Psoas muscle (tissue), 8 donors: Measurements from ENCODE around the gene EPC1. TPM values are rescaled to one million over a fixed set of nuclear protein-coding genes. Genes with fewer than 3 reads are reported as not detected.
"Not testable (repeated sequence)": the region's sequence is repeated elsewhere in the genome, so short reads cannot be mapped to it uniquely, and the experiment has no call there.

Source experiments
- ATAC-seq, 4 donors: fragments of 200-7000 bp; cut with Tn5 transposase; one replicate each; pipeline ENCODE4 v1.9.1; 2020; ENCODE audit warnings: moderate library complexity in 3 of 4, mild to moderate bottlenecking in 2 of 4
- DNase-seq, 2 donors: peaks; one replicate each; pipeline ENCODE4 v3.0.0-alpha.2; 2020
- H3K27ac ChIP-seq: fragments of 200-600 bp; one replicate; pipeline ENCODE4 v1.8.0; 2022
- H3K27me3 ChIP-seq, 3 donors: fragments of 200-600 bp in 1 of 3; one replicate each; pipeline versions ENCODE4 v1.6.1 to v1.8.0; 2013 to 2022; ENCODE audit warnings: low read length in 2 of 3, mild to moderate bottlenecking in 2 of 3, moderate library complexity in 1 of 3; ENCODE audit not compliant: insufficient read depth in 3 of 3
- H3K36me3 ChIP-seq, 2 donors: fragments of 200-600 bp in 1 of 2; one replicate each; pipeline versions ENCODE4 v1.6.1 to v1.8.0; 2013 to 2022; ENCODE audit warnings: low read depth in 1 of 2, mild to moderate bottlenecking in 1 of 2, moderate library complexity in 1 of 2; ENCODE audit not compliant: insufficient read depth in 1 of 2
- H3K4me1 ChIP-seq: fragments of 200-600 bp; one replicate; pipeline ENCODE4 v1.8.0; 2022
- H3K4me3 ChIP-seq: fragments of 200-600 bp; one replicate; pipeline ENCODE4 v1.8.0; 2022; ENCODE audit warnings: mild to moderate bottlenecking
- H3K9me3 ChIP-seq: fragments of 200-600 bp; one replicate; pipeline ENCODE4 v1.8.0; 2022
- WGBS, 3 donors: extraction: QIAGEN DNeasy Blood & Tissue Kit; methylation state at CpG; one replicate each; pipeline versions ENCODE4 v1.1.6 to v1.1.7; 2013; 5-methylcytosine and 5-hydroxymethylcytosine counted together
- intact Hi-C, 2 donors: fragments of 100-400 bp; cut with DNase I; formaldehyde crosslinking; loops; one replicate each; pipeline versions ENCODE4 v1.11.0 to v1.14.2; 2022
- polyA plus RNA-seq, 3 donors: library from polyadenylated mRNA; stranded (reverse); fragments of 200-250 nt; gene quantifications; one replicate each; pipeline ENCODE4 v1.2.3, GENCODE V29; 2013
- total RNA-seq, 4 donors: library from RNA; stranded (reverse); fragmentation: NEBNext Ultra II Directional in 2 of 4; extraction: Animal tissue kit (Norgen Biotek cat#: 25700) in 2 of 4; gene quantifications; one replicate each; pipeline versions ENCODE4 v1.2.1 to v1.2.4, GENCODE V29; 2021 to 2023
- TF ChIP-seq, protein P1 (sequence below): fragments of 200-600 bp; IDR thresholded peaks from one replicate; pipeline ENCODE4 v1.8.0; 2022; ENCODE audit warnings: antibody characterized with exemption
- donor health status: healthy with polysubstance abuse.
- donor health status: DM: no; HTN: no; CAD: no; lungs with moderate emphysema.
- donor health status: Bipolar disorder and iron deficiency.
- donor health status: healthy.
- donor health status: DM: yes; HTN: yes; CAD: no.
- donor health status: DM: no; HTN: no; CAD: no.
- donor health status: DM: no; HTN: no; CAD: no.
- donor health status: DM: yes; HTN: yes; CAD: no.

EPC1 gene
- total and polyA plus RNA-seq, 7 donors = 19.5 to 37.1 (median 23.4) TPM

DNA sequence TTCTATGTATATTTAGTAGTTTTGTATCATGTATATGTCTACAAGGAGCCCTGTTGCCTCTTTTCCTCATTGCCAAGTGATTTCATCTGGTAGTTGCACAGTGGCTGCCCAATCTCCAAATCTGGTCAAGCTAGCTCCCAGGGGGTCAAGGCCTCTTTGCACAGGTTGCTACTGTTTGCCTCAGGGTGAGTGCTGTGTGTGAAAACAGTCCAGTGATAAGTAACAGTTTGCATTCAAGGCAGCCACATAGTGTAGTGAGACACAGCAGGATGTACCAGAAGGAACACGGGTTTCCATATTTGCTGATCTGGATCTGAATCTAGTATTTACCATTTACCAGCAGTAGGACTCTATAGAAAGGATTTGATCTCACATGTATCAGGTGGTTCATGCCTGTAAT, 13.3 kb upstream of the EPC1 start:
- no peak for DNase-seq
- TF ChIP-seq, protein P1, sequence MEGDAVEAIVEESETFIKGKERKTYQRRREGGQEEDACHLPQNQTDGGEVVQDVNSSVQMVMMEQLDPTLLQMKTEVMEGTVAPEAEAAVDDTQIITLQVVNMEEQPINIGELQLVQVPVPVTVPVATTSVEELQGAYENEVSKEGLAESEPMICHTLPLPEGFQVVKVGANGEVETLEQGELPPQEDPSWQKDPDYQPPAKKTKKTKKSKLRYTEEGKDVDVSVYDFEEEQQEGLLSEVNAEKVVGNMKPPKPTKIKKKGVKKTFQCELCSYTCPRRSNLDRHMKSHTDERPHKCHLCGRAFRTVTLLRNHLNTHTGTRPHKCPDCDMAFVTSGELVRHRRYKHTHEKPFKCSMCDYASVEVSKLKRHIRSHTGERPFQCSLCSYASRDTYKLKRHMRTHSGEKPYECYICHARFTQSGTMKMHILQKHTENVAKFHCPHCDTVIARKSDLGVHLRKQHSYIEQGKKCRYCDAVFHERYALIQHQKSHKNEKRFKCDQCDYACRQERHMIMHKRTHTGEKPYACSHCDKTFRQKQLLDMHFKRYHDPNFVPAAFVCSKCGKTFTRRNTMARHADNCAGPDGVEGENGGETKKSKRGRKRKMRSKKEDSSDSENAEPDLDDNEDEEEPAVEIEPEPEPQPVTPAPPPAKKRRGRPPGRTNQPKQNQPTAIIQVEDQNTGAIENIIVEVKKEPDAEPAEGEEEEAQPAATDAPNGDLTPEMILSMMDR = no peak
- intact Hi-C loops = no loop called here
- H3K9me3 ChIP-seq = no peaks in the 10 kb centered on the region
- H3K4me1 ChIP-seq = peaks cover 9% of the 10 kb centered on the region
- no peak overlapping the region for H3K4me3 ChIP-seq
- WGBS, 3 donors = 95 to 98% (median 97%) methylated on average over 1 of the region's 1 CpG
- H3K27ac ChIP-seq = no peak overlapping the region
- ATAC-seq = no peak
- no peaks in the 10 kb centered on the region for H3K36me3 ChIP-seq
- no peaks in the 10 kb centered on the region for H3K27me3 ChIP-seq

DNA sequence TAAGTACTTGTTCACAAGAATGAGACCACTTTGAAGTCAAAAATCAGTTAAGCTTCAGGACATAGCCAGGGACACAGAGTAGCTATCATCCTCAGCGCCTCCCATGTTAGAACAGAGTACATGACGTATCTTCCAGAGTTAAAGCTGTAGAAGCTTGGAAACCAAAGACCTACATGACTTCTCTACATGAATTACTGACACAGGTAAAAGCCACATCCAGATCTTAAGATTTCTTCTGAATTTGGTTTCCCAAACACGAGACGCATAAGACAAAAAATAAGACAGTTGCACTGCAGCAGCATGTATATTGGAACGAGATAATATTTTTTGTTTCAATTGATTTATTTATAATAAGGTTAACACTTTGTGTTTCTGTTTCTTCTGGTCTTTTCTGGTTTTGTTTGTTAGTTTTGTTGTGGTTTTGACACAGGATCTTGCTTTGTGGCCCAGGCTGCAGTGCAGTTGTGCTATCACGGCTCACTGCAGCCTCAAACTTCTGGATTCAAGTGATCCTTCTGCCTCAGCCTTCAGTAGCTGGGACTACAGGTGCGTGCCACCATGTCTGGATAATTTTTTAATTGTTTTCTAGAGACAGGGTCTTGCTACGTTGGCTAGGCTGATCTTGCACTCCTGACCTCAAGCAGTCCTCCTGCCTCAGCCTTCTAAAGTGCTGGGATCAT, 10.2 kb upstream of the EPC1 start:
- DNase-seq (no peak), ATAC-seq (no peak)
- H3K27ac ChIP-seq = no peak overlapping the region
- TF ChIP-seq, protein P1 = no peak
- H3K9me3 ChIP-seq = no peaks in the 10 kb centered on the region
- 92 to 95% (median 94%) methylated on average over 8 of the region's 8 CpGs for WGBS, 3 donors
- H3K4me3 ChIP-seq = no peak overlapping the region
- no peaks in the 10 kb centered on the region for H3K27me3 ChIP-seq
- intact Hi-C loops = no loop called here
- H3K4me1 ChIP-seq = peaks cover 17% of the 10 kb centered on the region
- no peaks in the 10 kb centered on the region for H3K36me3 ChIP-seq

DNA sequence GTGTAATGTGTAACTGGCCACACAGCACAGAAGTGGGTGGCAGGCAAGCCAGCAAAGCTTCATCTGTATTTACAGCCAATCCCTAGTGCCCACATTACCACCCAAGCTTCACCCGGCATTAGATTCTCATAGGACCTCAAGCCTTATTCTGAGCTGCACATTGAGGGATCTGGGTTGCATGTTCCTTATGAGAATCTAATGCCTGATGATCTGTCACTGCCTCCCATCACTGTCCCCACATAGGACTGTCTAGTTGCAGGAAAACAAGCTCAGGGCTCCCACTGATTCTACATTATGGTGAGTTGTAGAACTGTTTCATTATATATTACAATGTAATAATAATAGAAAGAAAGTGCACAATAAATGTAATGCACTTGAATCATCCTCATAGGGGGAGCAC, 7.7 kb upstream of the EPC1 start:
- peaks cover 23% of the 10 kb centered on the region for H3K4me1 ChIP-seq

DNA sequence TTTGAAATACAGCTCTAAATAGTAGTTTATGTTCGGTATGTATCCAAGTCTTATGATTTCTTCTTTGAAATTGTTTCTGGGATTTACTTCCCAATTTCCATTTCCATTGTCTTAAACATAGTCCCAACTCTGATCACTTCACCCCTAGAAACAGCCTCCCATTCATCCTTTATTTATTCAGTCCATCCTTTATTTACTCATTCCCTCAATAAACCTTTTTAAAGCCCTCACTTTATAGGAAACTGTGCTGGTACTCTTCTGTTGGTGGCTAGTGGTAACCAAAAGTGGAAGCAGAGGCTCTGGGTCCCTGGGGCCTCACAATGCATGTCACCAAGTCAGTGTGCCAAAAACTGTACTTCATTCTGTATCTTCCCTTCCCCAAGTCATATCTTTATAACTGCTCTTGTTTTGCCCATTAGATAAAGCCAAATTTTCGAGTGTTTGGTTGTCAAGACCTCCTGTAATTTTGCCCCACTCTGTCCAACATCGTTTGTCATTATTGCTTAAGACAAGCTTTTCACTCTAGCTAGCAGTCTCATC, 3.9 kb upstream of the EPC1 start:
- intact Hi-C loops = no loop called here
- no peak for DNase-seq

More for the DNA sequence above, 7.7 kb upstream of the EPC1 start:
- H3K27me3 ChIP-seq, ATAC-seq, H3K27ac ChIP-seq, DNase-seq, H3K9me3 ChIP-seq, intact Hi-C loops, H3K4me3 ChIP-seq, H3K36me3 ChIP-seq: not testable (repeated sequence)
- 50 to 96% (median 94%) methylated on average over 1 of the region's 1 CpG for WGBS, 3 donors

More for the DNA sequence above, 3.9 kb upstream of the EPC1 start:
- ATAC-seq = no peak
- H3K4me3 ChIP-seq = no peak overlapping the region
- TF ChIP-seq, protein P1 = no peak
- WGBS, 3 donors = 64 to 81% (median 72%) methylated on average over 3 of the region's 3 CpGs
- peaks cover 36% of the 10 kb centered on the region for H3K4me1 ChIP-seq
- no peaks in the 10 kb centered on the region for H3K36me3 ChIP-seq
- H3K27ac ChIP-seq = no peak overlapping the region
- no peaks in the 10 kb centered on the region for H3K9me3 ChIP-seq
- no peaks in the 10 kb centered on the region for H3K27me3 ChIP-seq
